ENCODE measurements around the gene PP2D1.
"Not testable (repeated sequence)": the region's sequence is repeated elsewhere in the genome, so short reads cannot be mapped to it uniquely, and the experiment has no call there.

Gene PP2D1

DNA sequence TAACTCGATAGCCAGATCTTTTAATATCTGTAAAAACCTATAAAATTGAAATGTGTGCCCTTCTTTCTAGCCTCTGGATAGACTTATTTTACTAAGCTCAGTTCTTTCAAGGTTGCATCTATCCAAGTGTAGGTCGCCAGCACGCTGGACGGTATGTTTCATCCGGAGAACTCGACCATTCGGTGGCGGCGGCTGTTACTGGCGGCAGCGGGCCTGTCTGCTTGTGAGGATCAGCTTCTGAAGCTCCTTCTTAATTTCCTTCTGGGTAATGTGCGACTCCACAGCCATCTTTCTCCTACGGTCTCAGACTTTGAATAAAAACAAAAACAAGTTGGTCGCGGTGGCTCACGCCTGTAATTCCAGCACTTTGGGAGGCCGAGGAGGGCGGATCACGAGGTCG is 4.1 kb downstream of the PP2D1 start:
- no peak for DNase-seq (ENCODE audit: low read depth in 2 of 2)
- no peak overlapping the region for H3K4me3 ChIP-seq (replicated peaks in 1 of 2; ENCODE audit: low read depth in 2 of 2, low read length in 2 of 2)
- TF ChIP-seq, protein P1, sequence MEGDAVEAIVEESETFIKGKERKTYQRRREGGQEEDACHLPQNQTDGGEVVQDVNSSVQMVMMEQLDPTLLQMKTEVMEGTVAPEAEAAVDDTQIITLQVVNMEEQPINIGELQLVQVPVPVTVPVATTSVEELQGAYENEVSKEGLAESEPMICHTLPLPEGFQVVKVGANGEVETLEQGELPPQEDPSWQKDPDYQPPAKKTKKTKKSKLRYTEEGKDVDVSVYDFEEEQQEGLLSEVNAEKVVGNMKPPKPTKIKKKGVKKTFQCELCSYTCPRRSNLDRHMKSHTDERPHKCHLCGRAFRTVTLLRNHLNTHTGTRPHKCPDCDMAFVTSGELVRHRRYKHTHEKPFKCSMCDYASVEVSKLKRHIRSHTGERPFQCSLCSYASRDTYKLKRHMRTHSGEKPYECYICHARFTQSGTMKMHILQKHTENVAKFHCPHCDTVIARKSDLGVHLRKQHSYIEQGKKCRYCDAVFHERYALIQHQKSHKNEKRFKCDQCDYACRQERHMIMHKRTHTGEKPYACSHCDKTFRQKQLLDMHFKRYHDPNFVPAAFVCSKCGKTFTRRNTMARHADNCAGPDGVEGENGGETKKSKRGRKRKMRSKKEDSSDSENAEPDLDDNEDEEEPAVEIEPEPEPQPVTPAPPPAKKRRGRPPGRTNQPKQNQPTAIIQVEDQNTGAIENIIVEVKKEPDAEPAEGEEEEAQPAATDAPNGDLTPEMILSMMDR (IDR thresholded peaks at IDR 0.05; ENCODE audit: low read depth, low read length), result no peak

DNA sequence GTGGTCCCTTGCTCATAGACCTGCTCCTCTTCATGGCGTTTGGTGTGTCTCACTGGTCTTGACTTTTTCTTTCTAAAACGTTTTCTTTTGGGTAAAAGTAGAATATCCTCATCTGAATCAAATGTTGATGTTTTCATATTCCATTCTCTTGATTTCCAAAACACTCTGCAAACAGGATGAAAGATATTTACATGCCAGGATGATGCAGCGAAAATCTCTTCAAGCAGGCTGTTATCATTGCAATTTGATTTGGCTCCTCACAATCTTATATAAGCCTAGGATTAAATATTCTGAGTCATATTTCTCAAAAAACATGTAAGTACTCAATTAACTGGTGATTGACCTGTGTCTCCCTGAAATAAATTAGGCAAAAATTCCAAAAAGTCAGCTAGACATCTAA is 10.1 kb downstream of the PP2D1 start:
- no peak for DNase-seq (ENCODE audit: low read depth in 2 of 2)
- H3K4me3 ChIP-seq (replicated peaks in 1 of 2; ENCODE audit: low read depth in 2 of 2, low read length in 2 of 2), result no peak overlapping the region
- TF ChIP-seq, protein P1 (IDR thresholded peaks at IDR 0.05; ENCODE audit: low read depth, low read length), result no peak

DNA sequence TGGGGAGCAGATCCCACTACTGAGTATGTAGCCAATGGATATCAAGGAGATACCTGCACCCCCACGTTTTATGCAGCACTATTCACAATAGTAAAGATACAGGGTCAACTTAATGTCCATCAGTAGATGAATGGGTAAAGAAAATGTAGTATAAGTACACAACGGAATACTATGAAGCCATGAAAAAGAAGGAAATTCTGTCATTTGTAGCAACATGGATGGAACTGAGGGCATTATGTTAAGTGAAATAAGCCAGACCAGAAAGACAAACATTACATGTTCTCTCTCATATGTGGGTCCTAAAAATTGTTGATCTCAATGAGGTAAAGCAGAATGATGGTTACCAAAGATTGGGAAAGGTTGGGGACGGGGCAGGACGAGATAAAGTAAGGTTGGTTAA is 14.6 kb downstream of the PP2D1 start:
- no peak for DNase-seq (ENCODE audit: low read depth in 2 of 2)
- H3K4me3 ChIP-seq (replicated peaks in 1 of 2; ENCODE audit: low read depth in 2 of 2, low read length in 2 of 2), result no peak overlapping the region
- TF ChIP-seq, protein P1 (IDR thresholded peaks at IDR 0.05; ENCODE audit: low read depth, low read length), result no peak

DNA sequence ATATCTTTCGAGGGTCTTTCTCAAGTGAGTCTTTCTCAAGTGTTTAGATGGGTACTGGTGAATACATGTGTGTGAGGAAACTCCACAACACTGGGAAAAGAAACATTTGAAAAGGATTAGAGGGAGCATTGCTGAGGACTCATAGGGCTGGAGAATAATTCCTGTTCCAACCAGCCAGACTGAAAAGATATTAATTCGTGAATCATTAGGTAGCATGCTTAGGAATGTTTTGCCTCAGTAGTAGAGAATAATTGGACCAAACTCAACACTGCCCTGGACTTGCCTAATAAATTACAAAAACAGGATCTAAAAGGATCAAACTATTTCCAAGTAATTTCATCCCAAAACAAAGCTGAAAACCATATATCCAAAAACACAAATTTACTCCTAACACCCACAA is 17.3 kb downstream of the PP2D1 start:
- no peak overlapping the region for H3K4me3 ChIP-seq (replicated peaks in 1 of 2; ENCODE audit: low read depth in 2 of 2, low read length in 2 of 2)
- DNase-seq (ENCODE audit: low read depth in 2 of 2), result no peak
- TF ChIP-seq, protein P1 (IDR thresholded peaks at IDR 0.05; ENCODE audit: low read depth, low read length), result no peak

DNA sequence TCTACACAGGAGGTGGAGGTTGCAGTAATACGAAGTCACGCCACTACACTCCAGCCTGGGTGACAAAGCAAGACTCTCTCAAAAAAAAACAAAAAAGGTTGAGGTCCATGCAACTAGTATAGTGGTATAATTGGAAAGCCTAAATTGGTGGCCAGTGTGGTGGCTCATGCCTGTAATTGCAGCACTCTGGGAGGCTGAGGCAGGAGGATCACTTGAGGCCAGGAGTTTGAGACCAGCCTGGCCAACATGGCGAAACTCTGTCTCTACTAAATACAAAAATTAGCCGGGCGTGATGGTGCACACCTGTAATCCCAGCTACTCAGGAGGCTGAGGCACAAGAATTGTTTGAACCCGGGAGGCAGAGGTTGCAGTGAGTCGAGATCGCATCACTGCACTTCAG is 23.2 kb downstream of the PP2D1 start:
- not testable (repeated sequence) for DNase-seq (ENCODE audit: low read depth in 2 of 2); H3K4me3 ChIP-seq (replicated peaks in 1 of 2; ENCODE audit: low read depth in 2 of 2, low read length in 2 of 2)

DNA sequence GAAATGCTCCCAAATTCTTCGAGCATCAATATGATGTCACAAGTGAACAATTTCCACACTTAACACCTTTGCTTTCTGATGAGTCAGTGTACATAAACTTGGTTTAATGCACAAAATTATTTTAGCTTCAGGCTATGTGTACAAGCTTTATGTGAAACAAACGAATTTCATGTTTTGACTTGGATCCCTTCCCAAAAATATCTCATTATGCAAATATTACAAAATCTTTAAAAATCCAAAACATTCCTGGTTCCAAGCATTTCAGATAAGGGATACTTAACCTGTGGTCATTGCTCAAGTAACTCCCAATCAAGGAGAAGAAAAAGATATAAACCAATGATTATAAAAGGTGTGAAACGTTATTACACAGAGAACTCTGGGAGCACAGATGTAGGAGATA is 40.0 kb downstream of the PP2D1 start:
- TF ChIP-seq, protein P1 (IDR thresholded peaks at IDR 0.05; ENCODE audit: low read depth, low read length), result no peak
- no peak overlapping the region for H3K4me3 ChIP-seq (replicated peaks in 1 of 2; ENCODE audit: low read depth in 2 of 2, low read length in 2 of 2)
- peak; percentile 52 for DNase-seq (ENCODE audit: low read depth in 2 of 2)

DNA sequence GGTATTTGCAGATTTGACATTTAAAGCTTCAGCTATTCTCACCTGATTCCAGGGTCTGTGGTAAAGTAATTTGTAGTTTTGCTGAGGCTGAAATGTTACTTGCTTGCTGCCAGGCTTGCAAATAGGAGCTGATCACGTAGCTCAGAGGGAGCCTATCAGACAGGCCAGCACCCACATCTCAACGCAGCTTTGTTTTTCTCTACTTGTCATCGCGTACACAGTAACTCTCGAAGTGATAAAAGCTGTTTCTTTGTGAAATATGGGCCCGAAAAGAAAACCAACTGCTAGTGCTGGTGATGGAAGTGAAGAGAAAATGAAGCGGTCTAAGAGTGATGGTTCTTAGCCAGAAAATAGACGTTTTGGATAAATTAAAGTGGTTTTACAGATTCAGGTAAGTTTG is 41.7 kb downstream of the PP2D1 start:
- no peak overlapping the region for H3K4me3 ChIP-seq (replicated peaks in 1 of 2; ENCODE audit: low read depth in 2 of 2, low read length in 2 of 2)
- DNase-seq (ENCODE audit: low read depth in 2 of 2), result peak in 1 of 2 donors; percentile 49
- TF ChIP-seq, protein P1 (IDR thresholded peaks at IDR 0.05; ENCODE audit: low read depth, low read length), result no peak

All from cardiac fibroblast (primary cell).